Inflammatory macrophage (primary cell): ENCODE results near the gene AFTPH.

Experiments
- DNase-seq, 2 donors: peaks; one replicate each; pipeline ENCODE4 v3.0.0-alpha.2; 2020 to 2022

AFTPH gene

GRCh38 chr2:64593035-64593655 is 69.0 kb downstream of the AFTPH start:
- DNase-seq, result peak in 1 of 2 donors; percentile 9

GRCh38 chr2:64594226-64594989 is 70.3 kb downstream of the AFTPH start:
- DNase-seq, result peak in 1 of 2 donors; percentile 30

- DNase-seq, result no peak
Measured at GRCh38 chr2:64595397-64596176, 71.5 kb downstream of the AFTPH start.

GRCh38 chr2:64598226-64598625 is 74.1 kb downstream of the AFTPH start:
- DNase-seq, result no peak

- DNase-seq, result no peak
Measured at GRCh38 chr2:64599469-64599868, 75.3 kb downstream of the AFTPH start.

- no peak for DNase-seq
Measured at GRCh38 chr2:64601034-64601754, 77.1 kb downstream of the AFTPH start.

- no peak for DNase-seq
Measured at GRCh38 chr2:64601785-64602391, 77.8 kb downstream of the AFTPH start.

- no peak for DNase-seq
Measured at GRCh38 chr2:64602436-64602835, 78.3 kb downstream of the AFTPH start.

GRCh38 chr2:64604155-64604554 is 80.0 kb downstream of the AFTPH start:
- no peak for DNase-seq

- no peak for DNase-seq
Measured at GRCh38 chr2:64605026-64605471, 80.9 kb downstream of the AFTPH start.

GRCh38 chr2:64605991-64606478 is 81.9 kb downstream of the AFTPH start:
- no peak for DNase-seq

- peak; percentile 90 to 91 for DNase-seq
Measured at GRCh38 chr2:64606479-64607363, 82.6 kb downstream of the AFTPH start.

- DNase-seq, result no peak
Measured at GRCh38 chr2:64607381-64608304, 83.5 kb downstream of the AFTPH start.

- peak in 1 of 2 donors; percentile 24 for DNase-seq
Measured at GRCh38 chr2:64608867-64609226, 84.7 kb downstream of the AFTPH start.

GRCh38 chr2:64609227-64609941 is 85.3 kb downstream of the AFTPH start:
- peak; percentile 64 to 83 for DNase-seq

GRCh38 chr2:64609942-64610281 is 85.8 kb downstream of the AFTPH start:
- DNase-seq, result no peak

GRCh38 chr2:64610316-64610855 is 86.3 kb downstream of the AFTPH start:
- no peak for DNase-seq

- DNase-seq, result no peak
Measured at GRCh38 chr2:64612575-64613195, 88.6 kb downstream of the AFTPH start.

- DNase-seq, result no peak
Measured at GRCh38 chr2:64613276-64613675, 89.1 kb downstream of the AFTPH start.
